ENCODE measurements around the gene RALB.

The RALB gene

GRCh38 chr2:120218181-120218580 lies 34.5 kb upstream of the RALB start:
- H3K36me3 ChIP-seq (ENCODE audit: control insufficient read depth, low read length): peaks cover 12% of the 10 kb centered on the region
- peaks cover 28% of the 10 kb centered on the region for H3K79me2 ChIP-seq (ENCODE audit: control insufficient read depth, low read length)
- no peaks in the 10 kb centered on the region for H3K9me2 ChIP-seq (replicated peaks; ENCODE audit: control insufficient read depth, low read length)
- no peaks in the 10 kb centered on the region for H3F3A ChIP-seq (ENCODE audit: control insufficient read depth, insufficient read depth)
- no peak overlapping the region for H3K4me3 ChIP-seq (ENCODE audit: low read length)
- H3K27ac ChIP-seq (ENCODE audit: low read depth, low read length): no peak overlapping the region
- peaks cover 22% of the 10 kb centered on the region for H3K4me1 ChIP-seq (ENCODE audit: control insufficient read depth, low read length)
- H3K9me3 ChIP-seq (ENCODE audit: control insufficient read depth, insufficient read depth, low read length): peaks cover 3% of the 10 kb centered on the region; the same call in 1 of the 2 replicates
- no peaks in the 10 kb centered on the region for H4K20me1 ChIP-seq (ENCODE audit: control insufficient read depth, insufficient read depth, low read depth, low read length)
- H3K4me2 ChIP-seq (ENCODE audit: low read length): no peak overlapping the region
- no peaks in the 10 kb centered on the region for H3K27me3 ChIP-seq (ENCODE audit: control insufficient read depth, low read length)
- TF ChIP-seq, protein P1, sequence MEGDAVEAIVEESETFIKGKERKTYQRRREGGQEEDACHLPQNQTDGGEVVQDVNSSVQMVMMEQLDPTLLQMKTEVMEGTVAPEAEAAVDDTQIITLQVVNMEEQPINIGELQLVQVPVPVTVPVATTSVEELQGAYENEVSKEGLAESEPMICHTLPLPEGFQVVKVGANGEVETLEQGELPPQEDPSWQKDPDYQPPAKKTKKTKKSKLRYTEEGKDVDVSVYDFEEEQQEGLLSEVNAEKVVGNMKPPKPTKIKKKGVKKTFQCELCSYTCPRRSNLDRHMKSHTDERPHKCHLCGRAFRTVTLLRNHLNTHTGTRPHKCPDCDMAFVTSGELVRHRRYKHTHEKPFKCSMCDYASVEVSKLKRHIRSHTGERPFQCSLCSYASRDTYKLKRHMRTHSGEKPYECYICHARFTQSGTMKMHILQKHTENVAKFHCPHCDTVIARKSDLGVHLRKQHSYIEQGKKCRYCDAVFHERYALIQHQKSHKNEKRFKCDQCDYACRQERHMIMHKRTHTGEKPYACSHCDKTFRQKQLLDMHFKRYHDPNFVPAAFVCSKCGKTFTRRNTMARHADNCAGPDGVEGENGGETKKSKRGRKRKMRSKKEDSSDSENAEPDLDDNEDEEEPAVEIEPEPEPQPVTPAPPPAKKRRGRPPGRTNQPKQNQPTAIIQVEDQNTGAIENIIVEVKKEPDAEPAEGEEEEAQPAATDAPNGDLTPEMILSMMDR (IDR thresholded peaks at IDR 0.05; ENCODE audit: low read depth, low read length, poor library complexity, severe bottlenecking): no peak
- no peak for TF ChIP-seq EZH2phosphoT487 (IDR thresholded peaks at IDR 0.05; ENCODE audit: borderline replicate concordance, low read length)

DNA sequence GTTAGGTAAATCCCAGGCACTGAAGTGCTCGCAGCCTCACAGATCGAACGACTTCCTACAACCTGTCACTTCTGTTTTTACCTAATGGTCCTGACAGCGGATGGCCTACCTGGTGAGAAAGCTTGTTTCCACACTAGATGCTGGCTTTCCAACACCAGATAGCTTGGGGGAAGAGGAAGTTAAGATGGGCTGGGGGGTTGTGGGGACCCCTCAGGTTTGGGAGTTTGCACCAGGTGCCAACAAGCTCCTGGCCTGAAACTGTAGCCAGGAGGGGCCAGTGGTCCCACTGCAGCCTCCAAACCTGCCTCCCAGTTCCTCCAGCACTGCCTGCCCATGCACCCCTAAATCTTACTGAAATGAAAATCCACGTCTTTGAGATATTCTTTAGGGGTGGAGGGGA lies 33.4 kb upstream of the RALB start:
- no peaks in the 10 kb centered on the region for H3K27me3 ChIP-seq (ENCODE audit: control insufficient read depth, low read length)
- no peak overlapping the region for H3K4me3 ChIP-seq (ENCODE audit: low read length)
- H3K9me2 ChIP-seq (replicated peaks; ENCODE audit: control insufficient read depth, low read length): no peaks in the 10 kb centered on the region
- peaks cover 12% of the 10 kb centered on the region for H3K36me3 ChIP-seq (ENCODE audit: control insufficient read depth, low read length)
- peaks cover 28% of the 10 kb centered on the region for H3K79me2 ChIP-seq (ENCODE audit: control insufficient read depth, low read length)
- no peaks in the 10 kb centered on the region for H3F3A ChIP-seq (ENCODE audit: control insufficient read depth, insufficient read depth)
- H3K27ac ChIP-seq (ENCODE audit: low read depth, low read length): no peak overlapping the region
- TF ChIP-seq, protein P1 (IDR thresholded peaks at IDR 0.05; ENCODE audit: low read depth, low read length, poor library complexity, severe bottlenecking): no peak
- TF ChIP-seq EZH2phosphoT487 (IDR thresholded peaks at IDR 0.05; ENCODE audit: borderline replicate concordance, low read length): no peak
- H3K4me2 ChIP-seq (ENCODE audit: low read length): no peak overlapping the region
- H3K4me1 ChIP-seq (ENCODE audit: control insufficient read depth, low read length): peaks cover 29% of the 10 kb centered on the region
- peaks cover 3% of the 10 kb centered on the region; the same call in 1 of the 2 replicates for H3K9me3 ChIP-seq (ENCODE audit: control insufficient read depth, insufficient read depth, low read length)
- no peaks in the 10 kb centered on the region for H4K20me1 ChIP-seq (ENCODE audit: control insufficient read depth, insufficient read depth, low read depth, low read length)

DNA sequence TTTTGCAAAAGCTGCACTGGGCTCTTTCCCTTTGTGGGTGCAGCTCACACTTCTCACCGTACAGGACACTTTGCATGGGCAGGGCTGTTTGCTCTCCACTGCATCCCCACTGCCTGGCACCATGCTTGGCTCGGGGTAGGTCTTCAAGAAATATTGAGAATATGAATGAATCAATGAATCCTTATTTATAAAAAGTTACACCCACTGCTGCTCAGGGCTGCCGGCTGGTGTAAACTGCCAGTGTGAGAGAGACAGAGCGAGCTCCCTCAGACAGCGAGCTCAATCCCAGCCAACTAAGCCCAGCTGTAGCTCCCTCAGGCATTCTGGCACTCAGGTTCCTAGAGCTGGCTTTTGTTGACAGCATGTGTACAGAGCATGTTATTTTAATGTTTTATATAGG lies 32.9 kb upstream of the RALB start:
- Histone ChIP-seq H3F3A (ENCODE audit: control insufficient read depth, insufficient read depth) (no peaks in the 10 kb centered on the region), H3K9me2 (replicated peaks; ENCODE audit: control insufficient read depth, low read length) (no peaks in the 10 kb centered on the region), H3K4me1 (ENCODE audit: control insufficient read depth, low read length) (peaks cover 32% of the 10 kb centered on the region), H3K4me2 (ENCODE audit: low read length) (no peak overlapping the region), H3K4me3 (ENCODE audit: low read length) (no peak overlapping the region), H3K9me3 (ENCODE audit: control insufficient read depth, insufficient read depth, low read length) (peaks cover 3% of the 10 kb centered on the region; the same call in 1 of the 2 replicates), H3K79me2 (ENCODE audit: control insufficient read depth, low read length) (peaks cover 28% of the 10 kb centered on the region), H3K36me3 (ENCODE audit: control insufficient read depth, low read length) (peaks cover 12% of the 10 kb centered on the region), H3K27ac (ENCODE audit: low read depth, low read length) (no peak overlapping the region), H3K27me3 (ENCODE audit: control insufficient read depth, low read length) (no peaks in the 10 kb centered on the region), H4K20me1 (ENCODE audit: control insufficient read depth, insufficient read depth, low read depth, low read length) (no peaks in the 10 kb centered on the region)
- no peak for TF ChIP-seq EZH2phosphoT487 (IDR thresholded peaks at IDR 0.05; ENCODE audit: borderline replicate concordance, low read length)
- TF ChIP-seq, protein P1 (IDR thresholded peaks at IDR 0.05; ENCODE audit: low read depth, low read length, poor library complexity, severe bottlenecking): no peak
